HG02588 (cell line): ENCODE results near the gene CDC16.
A peak's percentile ranks its signal among the peaks of the same experiment; 100 is the strongest.
"Not testable (repeated sequence)": the region's sequence is repeated elsewhere in the genome, so short reads cannot be mapped to it uniquely, and the experiment has no call there.

ENCODE experiments used
- ATAC-seq: cut with Tn5 transposase; IDR thresholded peaks from one replicate; pipeline ENCODE4 v1.9.1; 2021; ENCODE audit warnings: mild to moderate bottlenecking, moderate library complexity; ENCODE audit not compliant: unreplicated experiment

Gene CDC16

GRCh38 chr13:114260814-114261213, 26.1 kb downstream of the CDC16 start:
- ATAC-seq = no peak

GRCh38 chr13:114261328-114261965, 26.8 kb downstream of the CDC16 start:
- ATAC-seq = no peak

- ATAC-seq = no peak
These were observed 28.9 kb downstream of the CDC16 start for GRCh38 chr13:114263578-114263977.

GRCh38 chr13:114264313-114264712, 29.6 kb downstream of the CDC16 start:
- ATAC-seq = not testable (repeated sequence)

- ATAC-seq = no peak
These were observed 30.4 kb downstream of the CDC16 start for GRCh38 chr13:114264886-114265611.

GRCh38 chr13:114266241-114266640, 31.5 kb downstream of the CDC16 start:
- ATAC-seq = no peak

- no peak for ATAC-seq
These were observed 33.9 kb downstream of the CDC16 start for GRCh38 chr13:114268344-114269280.

- no peak for ATAC-seq
These were observed 34.6 kb downstream of the CDC16 start for GRCh38 chr13:114269281-114269770.

- no peak for ATAC-seq
These were observed 38.3 kb downstream of the CDC16 start for GRCh38 chr13:114272977-114273376.

- ATAC-seq = no peak
These were observed 40.6 kb downstream of the CDC16 start for GRCh38 chr13:114275304-114275703.

GRCh38 chr13:114279146-114279545, 44.4 kb downstream of the CDC16 start:
- ATAC-seq = no peak

GRCh38 chr13:114279758-114280355, 45.2 kb downstream of the CDC16 start:
- ATAC-seq = no peak

GRCh38 chr13:114281351-114282040, 46.8 kb downstream of the CDC16 start, which contains the start of gene UPF3A:
Gene UPF3A (plus strand): TSS chr13:114281601. CDS start chr13:114281640, 39 bp downstream.
- ATAC-seq = peak; percentile 73

- peak; percentile 48 for ATAC-seq
These were observed 47.5 kb downstream of the CDC16 start for GRCh38 chr13:114282041-114282670.

GRCh38 chr13:114283576-114283975, 48.9 kb downstream of the CDC16 start:
- ATAC-seq = no peak

- no peak for ATAC-seq
These were observed 50.0 kb downstream of the CDC16 start for GRCh38 chr13:114284680-114285079.

GRCh38 chr13:114285166-114285808, 50.6 kb downstream of the CDC16 start:
- no peak for ATAC-seq

- no peak for ATAC-seq
These were observed 52.1 kb downstream of the CDC16 start for GRCh38 chr13:114286808-114287207.

GRCh38 chr13:114288157-114288591, 53.5 kb downstream of the CDC16 start:
- ATAC-seq = no peak
